ENCODE results near the gene TMEM243. TPM values are rescaled to one million over a fixed set of nuclear protein-coding genes. Genes with fewer than 3 reads are reported as not detected.

The TMEM243 gene
- total and polyA plus RNA-seq, 2 donors (not counting 1 experiment from before 2014, with no cell fraction given): 161 to 164 TPM

- 38% methylated on average over 2 of the region's 9 CpGs for WGBS (ENCODE audit: insufficient coverage)
- Histone ChIP-seq H3K9ac (ENCODE audit: low read length) (peak overlapping the region; percentile 91), H3K9me3 (ENCODE audit: control extremely low read depth in 1 of 3, control insufficient read depth in 2 of 3, insufficient read depth in 1 of 3, low read length in 2 of 3) (no peaks in the 10 kb centered on the region), H4K20me1 (ENCODE audit: control insufficient read depth, insufficient read depth, low read length, poor library complexity, severe bottlenecking) (peaks cover 38% of the 10 kb centered on the region), H3K4me3 (ENCODE audit: control extremely low read depth in 1 of 5, extremely low read depth in 1 of 5, insufficient read depth in 1 of 5, low read depth in 2 of 5, low read length in 4 of 5) (peak overlapping the region; percentile 87 to 99 (median 97)), H2AFZ (ENCODE audit: insufficient read depth, low read depth, low read length, poor library complexity, severe bottlenecking) (no peak overlapping the region), H3K36me3 (replicated peaks in 1 of 2; ENCODE audit: control extremely low read depth in 1 of 2, control insufficient read depth in 1 of 2, extremely low read depth in 1 of 2, insufficient read depth in 2 of 2, low read length in 1 of 2) (peaks cover 0 to 8% of the 10 kb centered on the region in 2 experiments), H3K4me2 (replicated peaks; ENCODE audit: low read depth, low read length, poor library complexity, severe bottlenecking) (peak overlapping the region; percentile 92), H3K27me3 (replicated peaks in 1 of 4; ENCODE audit: control extremely low read depth in 1 of 4, control insufficient read depth in 3 of 4, insufficient read depth in 4 of 4, low read length in 3 of 4) (peaks cover 0 to 4% (median 0%) of the 10 kb centered on the region in 4 experiments), H3K79me2 (ENCODE audit: control insufficient read depth, insufficient read depth, low read length) (peaks cover 50% of the 10 kb centered on the region), H3K4me1 (ENCODE audit: control insufficient read depth in 2 of 2, insufficient read depth in 2 of 2, low read length in 2 of 2) (peaks cover 60 to 63% of the 10 kb centered on the region in 2 donors), H3K27ac (ENCODE audit: low read length in 2 of 2) (peak overlapping the region; percentile 93 to 95)
- POLR2A ChIA-PET: interaction anchor here (0.7 to 4.7 kb wide), 3 partner anchors 65 to 184 kb away, joined by 4 to 58 read pairs (median 5); partner anchors contain the start of gene DMTF1
- peak overlapping the region; percentile 100 for H3K27ac Mint-ChIP-seq
- peaks cover 59% of the 10 kb centered on the region for H3K4me1 Mint-ChIP-seq
- ATAC-seq (ENCODE audit: low read depth) (no peak), DNase-seq (peak; percentile 30)
- intact Hi-C loops (cut with micrococcal nuclease): loop anchor here (2.0 to 5.0 kb wide), 3 partner anchors 19 to 257 kb away; partner anchors contain the start of gene ABCB4
- no peaks in the 10 kb centered on the region for H3K27me3 Mint-ChIP-seq
- H3K4me3 Mint-ChIP-seq: peak overlapping the region; percentile 99
- TF ChIP-seq CTCF (IDR thresholded peaks at IDR 0.05) (no peak), EZH2 (IDR thresholded peaks at IDR 0.05; ENCODE audit: borderline replicate concordance, insufficient read depth, low read depth, low read length, poor library complexity, severe bottlenecking) (no peak)
- H3K9me3 Mint-ChIP-seq (ENCODE audit: insufficient read depth): no peaks in the 10 kb centered on the region
- CTCF ChIA-PET: interaction anchor here (1.1 to 2.1 kb wide), 6 partner anchors 18 to 159 kb away, joined by 3 to 10 read pairs (median 5); partner anchors contain the start of genes DMTF1 and ELAPOR2
These were observed 1.4 kb downstream of the TMEM243 start for GRCh38 chr7:87217983-87218653.
